Gastroesophageal sphincter (tissue), 3 donors: ENCODE measurements around the gene LINGO3.

Experiments used
- POLR2A ChIP-seq, 2 donors: fragments of 450-650 bp; IDR thresholded peaks; one replicate each; pipeline ENCODE4 v1.6.1; 2017; ENCODE audit warnings: antibody characterized with exemption in 2 of 2, mild to moderate bottlenecking in 2 of 2, moderate library complexity in 1 of 2
- POLR2AphosphoS5 ChIP-seq: sonication (generic); formaldehyde crosslinking; IDR thresholded peaks from one replicate; pipeline ENCODE4 v1.6.1; 2017; ENCODE audit warnings: antibody characterized with exemption
- TF ChIP-seq, protein P1 (sequence below), 4 experiments: fragments of 200-600 bp in 2 of 4; fragments of 450-650 bp in 2 of 4; sonication (generic) in 1 of 4; IDR thresholded peaks; one replicate each; pipeline ENCODE4 v1.5.1; 2017 to 2019; ENCODE audit warnings: antibody characterized with exemption in 4 of 4, mild to moderate bottlenecking in 2 of 4, moderate library complexity in 2 of 4

DNA sequence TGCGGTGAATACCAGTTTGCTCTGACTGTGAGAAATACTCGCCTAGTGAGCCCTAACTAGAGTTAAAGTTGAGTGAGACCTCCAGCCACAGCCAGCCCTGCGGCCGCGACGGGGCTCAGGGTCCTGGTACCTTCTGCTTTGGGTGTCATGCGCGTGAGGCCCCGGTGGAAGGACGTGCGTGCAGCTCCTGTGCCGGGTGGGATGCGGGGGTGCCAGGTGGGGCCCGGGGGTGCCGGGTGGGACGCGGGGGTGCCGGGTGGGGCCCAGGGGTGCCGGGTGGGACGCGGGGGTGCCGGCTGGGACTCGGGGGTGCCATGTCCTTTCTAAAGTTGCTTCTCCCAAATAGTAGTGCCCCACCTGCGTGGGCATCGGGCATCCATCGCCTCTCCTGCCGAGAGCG, 43.6 kb upstream of the LINGO3 start:
- TF ChIP-seq, protein P1, sequence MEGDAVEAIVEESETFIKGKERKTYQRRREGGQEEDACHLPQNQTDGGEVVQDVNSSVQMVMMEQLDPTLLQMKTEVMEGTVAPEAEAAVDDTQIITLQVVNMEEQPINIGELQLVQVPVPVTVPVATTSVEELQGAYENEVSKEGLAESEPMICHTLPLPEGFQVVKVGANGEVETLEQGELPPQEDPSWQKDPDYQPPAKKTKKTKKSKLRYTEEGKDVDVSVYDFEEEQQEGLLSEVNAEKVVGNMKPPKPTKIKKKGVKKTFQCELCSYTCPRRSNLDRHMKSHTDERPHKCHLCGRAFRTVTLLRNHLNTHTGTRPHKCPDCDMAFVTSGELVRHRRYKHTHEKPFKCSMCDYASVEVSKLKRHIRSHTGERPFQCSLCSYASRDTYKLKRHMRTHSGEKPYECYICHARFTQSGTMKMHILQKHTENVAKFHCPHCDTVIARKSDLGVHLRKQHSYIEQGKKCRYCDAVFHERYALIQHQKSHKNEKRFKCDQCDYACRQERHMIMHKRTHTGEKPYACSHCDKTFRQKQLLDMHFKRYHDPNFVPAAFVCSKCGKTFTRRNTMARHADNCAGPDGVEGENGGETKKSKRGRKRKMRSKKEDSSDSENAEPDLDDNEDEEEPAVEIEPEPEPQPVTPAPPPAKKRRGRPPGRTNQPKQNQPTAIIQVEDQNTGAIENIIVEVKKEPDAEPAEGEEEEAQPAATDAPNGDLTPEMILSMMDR (IDR thresholded peaks at IDR 0.05), result no peak
- TF ChIP-seq POLR2A (IDR thresholded peaks at IDR 0.05) (no peak), POLR2AphosphoS5 (no peak)
